Neural cell (in vitro differentiated cells): ENCODE data around the gene ARHGAP9. TPM values are rescaled to one million over a fixed set of nuclear protein-coding genes. Genes with fewer than 3 reads are reported as not detected.

Source experiments
- H2AFZ ChIP-seq: fragments of 200-600, 300-800 bp; sonication (generic), shearing (Covaris generic); 2 replicates; pipeline ENCODE4 v1.6.0; 2014; ENCODE audit warnings: low read depth, mild to moderate bottlenecking, antibody characterized with exemption, low read length, moderate library complexity
- H3F3A ChIP-seq: fragments of 200-600 bp; shearing (Covaris generic); 2 replicates; pipeline ENCODE4 v1.6.1; 2016; ENCODE audit warnings: mild to moderate bottlenecking, moderate library complexity, mixed read lengths, antibody characterized with exemption, low read length; ENCODE audit not compliant: insufficient read depth, poor library complexity, severe bottlenecking
- H3K27ac ChIP-seq: fragments of 200-600, 300-800 bp; sonication (generic), shearing (Covaris generic); 2 replicates; pipeline ENCODE4 v1.5.1; 2014; ENCODE audit warnings: mild to moderate bottlenecking, low read length, moderate library complexity
- H3K27me3 ChIP-seq: fragments of 300-800, 200-600 bp; sonication (generic), shearing (Covaris generic); 2 replicates; pipeline ENCODE4 v1.6.0; 2014; ENCODE audit warnings: mild to moderate bottlenecking, low read depth, low read length, moderate library complexity; ENCODE audit not compliant: insufficient read depth
- H3K36me3 ChIP-seq: fragments of 300-800, 200-600 bp; sonication (generic), shearing (Covaris generic); 2 replicates; pipeline ENCODE4 v1.5.1; 2014; ENCODE audit warnings: mild to moderate bottlenecking, antibody characterized with exemption, low read length, moderate library complexity; ENCODE audit not compliant: insufficient read depth
- H3K4me2 ChIP-seq: fragments of 300-800, 200-600 bp; sonication (generic), shearing (Covaris generic); 2 replicates; pipeline ENCODE4 v1.6.0; 2014; ENCODE audit warnings: mild to moderate bottlenecking, low read length
- H3K4me3 ChIP-seq: fragments of 300-800, 200-600 bp; sonication (generic), shearing (Covaris generic); 2 replicates; pipeline ENCODE4 v1.5.1; 2014; ENCODE audit warnings: mild to moderate bottlenecking, low read length, moderate library complexity
- H3K79me2 ChIP-seq: fragments of 200-600 bp; shearing (Covaris generic); replicated peaks from 2 replicates; pipeline ENCODE4 v1.6.0; 2014; ENCODE audit warnings: mild to moderate bottlenecking, low read length, moderate library complexity; ENCODE audit not compliant: insufficient read depth
- H3K9ac ChIP-seq: fragments of 300-800, 200-600 bp; sonication (generic), shearing (Covaris generic); 2 replicates; pipeline ENCODE4 v1.6.1; 2016; ENCODE audit warnings: mild to moderate bottlenecking, low read length, mixed read lengths
- H3K9me2 ChIP-seq: fragments of 200-600 bp; shearing (Covaris generic); 2 replicates; pipeline ENCODE4 v1.6.1; 2016; ENCODE audit warnings: mild to moderate bottlenecking, low read length, mixed read lengths; ENCODE audit not compliant: insufficient read depth
- H3K9me3 ChIP-seq: fragments of 200-600, 300-800 bp; sonication (generic), shearing (Covaris generic); 2 replicates; pipeline ENCODE4 v1.6.1; 2016; ENCODE audit warnings: mild to moderate bottlenecking, mixed run types, low read length, moderate library complexity, mixed read lengths
- H4K20me1 ChIP-seq: fragments of 200-600 bp; shearing (Covaris generic); 2 replicates; pipeline ENCODE4 v1.6.1; 2016; ENCODE audit warnings: mild to moderate bottlenecking, mixed run types; ENCODE audit not compliant: insufficient read depth
- CTCF ChIP-seq: fragments of 450-650 bp; IDR thresholded peaks from 2 replicates; pipeline ENCODE4 v1.5.1; 2014; ENCODE audit warnings: antibody characterized with exemption, mild to moderate bottlenecking, moderate library complexity; ENCODE audit not compliant: poor library complexity, severe bottlenecking
- EP300 ChIP-seq: fragments of 450-650 bp; conservative IDR thresholded peaks from 2 replicates; pipeline ENCODE4 v1.6.1; 2014; ENCODE audit warnings: antibody characterized with exemption, mild to moderate bottlenecking, moderate library complexity; ENCODE audit not compliant: poor library complexity, severe bottlenecking
- EZH2 ChIP-seq: fragments of 200-600, 300-800 bp; shearing (Covaris generic), sonication (generic); IDR thresholded peaks from 2 replicates; pipeline ENCODE4 v1.6.1; 2014; ENCODE audit warnings: antibody characterized with exemption, low read length, borderline replicate concordance, mild to moderate bottlenecking; ENCODE audit not compliant: insufficient read depth, poor library complexity, severe bottlenecking
- MXI1 ChIP-seq: fragments of 450-650 bp; conservative IDR thresholded peaks from 2 replicates; pipeline ENCODE4 v1.6.1; 2014; ENCODE audit warnings: antibody characterized with exemption, mild to moderate bottlenecking; ENCODE audit not compliant: poor library complexity, severe bottlenecking
- POLR2AphosphoS5 ChIP-seq: IDR thresholded peaks from 2 replicates; pipeline ENCODE4 v1.6.1; 2012
- RAD21 ChIP-seq: fragments of 450-650 bp; conservative IDR thresholded peaks from 2 replicates; pipeline ENCODE4 v1.6.1; 2014; ENCODE audit warnings: antibody characterized with exemption, mild to moderate bottlenecking, moderate library complexity
- REST ChIP-seq: IDR thresholded peaks from 2 replicates; pipeline ENCODE4 v1.6.1; 2012; ENCODE audit warnings: borderline replicate concordance
- SMC3 ChIP-seq: fragments of 450-650 bp; conservative IDR thresholded peaks from 2 replicates; pipeline ENCODE4 v1.6.1; 2014; ENCODE audit warnings: antibody characterized with exemption, mild to moderate bottlenecking, moderate library complexity; ENCODE audit not compliant: poor library complexity
- TAF1 ChIP-seq: IDR thresholded peaks from 2 replicates; pipeline ENCODE4 v1.6.1; 2012; ENCODE audit warnings: low read depth
- polyA plus RNA-seq: library from polyadenylated mRNA; depleted of rRNA; stranded (reverse); fragments of >200 nt; gene quantifications from 2 replicates; pipeline ENCODE4 v1.2.3, GENCODE V29; 2014

ARHGAP9 gene
- polyA plus RNA-seq, 1 donor from 2014 or later: not detected

- Histone ChIP-seq H3K27me3 (no peaks in the 10 kb centered on the region), H3K79me2 (peaks cover 14% of the 10 kb centered on the region), H3K36me3 (no peaks in the 10 kb centered on the region), H3K9me2 (no peaks in the 10 kb centered on the region), H3K9ac (peak overlapping the region; percentile 77), H3F3A (no peaks in the 10 kb centered on the region), H3K9me3 (no peaks in the 10 kb centered on the region), H4K20me1 (no peaks in the 10 kb centered on the region), H2AFZ (peak overlapping the region; percentile 77), H3K4me2 (peak overlapping the region; percentile 91), H3K4me3 (peak overlapping the region; percentile 68), H3K27ac (peak overlapping the region; percentile 72)
- TF ChIP-seq EZH2: no peak
- TF ChIP-seq MXI1: no peak
- TF ChIP-seq POLR2AphosphoS5: no peak
- TF ChIP-seq CTCF: no peak
- no peak for TF ChIP-seq EP300
- TF ChIP-seq REST: no peak
- no peak for TF ChIP-seq TAF1
- no peak for TF ChIP-seq SMC3
- TF ChIP-seq RAD21: no peak
These were observed 47.9 kb downstream of the ARHGAP9 start for GRCh38 chr12:57431654-57432188.

GRCh38 chr12:57430931-57431566 lies 48.6 kb downstream of the ARHGAP9 start, which contains the start of gene R3HDM2:
R3HDM2 (minus strand) TSS chr12:57431043; CDS start chr12:57310428, 120,615 bp downstream.
- H3K27me3 ChIP-seq: no peaks in the 10 kb centered on the region
- H4K20me1 ChIP-seq: no peaks in the 10 kb centered on the region
- no peaks in the 10 kb centered on the region for H3K9me3 ChIP-seq
- H3K4me2 ChIP-seq: peak within 1 kb of the TSS; percentile 91
- H3F3A ChIP-seq: no peaks in the 10 kb centered on the region
- H3K36me3 ChIP-seq: no peaks in the 10 kb centered on the region
- peak; percentile 32 for TF ChIP-seq REST
- TF ChIP-seq EP300: peak; percentile 74
- peak; percentile 67 for TF ChIP-seq MXI1
- TF ChIP-seq SMC3: no peak
- no peak for TF ChIP-seq CTCF
- peak; percentile 65 for TF ChIP-seq TAF1
- peak; percentile 83 for TF ChIP-seq POLR2AphosphoS5
- TF ChIP-seq EZH2: no peak
- TF ChIP-seq RAD21: peak; percentile 17
- peak within 1 kb of the TSS; percentile 72 for H3K27ac ChIP-seq
- H2AFZ ChIP-seq: peak within 1 kb of the TSS; percentile 77
- H3K9ac ChIP-seq: peak within 1 kb of the TSS; percentile 77
- no peaks in the 10 kb centered on the region for H3K9me2 ChIP-seq
- peaks cover 14% of the 10 kb centered on the region for H3K79me2 ChIP-seq
- peak within 1 kb of the TSS; percentile 68 for H3K4me3 ChIP-seq
